Neural crest cell (in vitro differentiated cells): Measurements from ENCODE around the gene AKAP14. TPM values are rescaled to one million over a fixed set of nuclear protein-coding genes. Genes with fewer than 3 reads are reported as not detected.

Source experiments
- DNase-seq: peaks from one replicate; pipeline ENCODE4 v3.0.0; 2021; ENCODE audit warnings: low read depth, mixed read lengths, low spot score
- H3K27ac Mint-ChIP-seq: one replicate; pipeline ENCODE4 v1.8.0; 2021; ENCODE audit warnings: mild to moderate bottlenecking, mixed read lengths; ENCODE audit not compliant: unreplicated experiment
- H3K27me3 Mint-ChIP-seq: 2 replicates; pipeline ENCODE4 v1.8.0; 2021; ENCODE audit warnings: low read depth, mild to moderate bottlenecking, mixed read lengths
- H3K36me3 Mint-ChIP-seq: 2 replicates; pipeline ENCODE4 v1.8.0; 2021; ENCODE audit warnings: low read depth, mild to moderate bottlenecking, mixed read lengths
- H3K4me1 Mint-ChIP-seq: 2 replicates; pipeline ENCODE4 v1.8.0; 2021; ENCODE audit warnings: mixed read lengths
- H3K4me3 Mint-ChIP-seq: one replicate; pipeline ENCODE4 v1.8.0; 2021; ENCODE audit warnings: mild to moderate bottlenecking, mixed read lengths
- H3K9me3 Mint-ChIP-seq: 2 replicates; pipeline ENCODE4 v1.8.0; 2021; ENCODE audit warnings: mixed read lengths
- total RNA-seq: library from RNA; stranded (reverse); gene quantifications from 2 replicates; pipeline ENCODE4 v1.2.1, GENCODE V29; 2021
- TF ChIP-seq, protein P1 (sequence below): fragments of 200-600 bp; sonication (generic); conservative IDR thresholded peaks from 2 replicates; pipeline ENCODE4 v1.5.0; 2021; ENCODE audit warnings: antibody characterized with exemption, mild to moderate bottlenecking

Gene AKAP14
- total RNA-seq, 1 donor from 2014 or later: not detected

DNA sequence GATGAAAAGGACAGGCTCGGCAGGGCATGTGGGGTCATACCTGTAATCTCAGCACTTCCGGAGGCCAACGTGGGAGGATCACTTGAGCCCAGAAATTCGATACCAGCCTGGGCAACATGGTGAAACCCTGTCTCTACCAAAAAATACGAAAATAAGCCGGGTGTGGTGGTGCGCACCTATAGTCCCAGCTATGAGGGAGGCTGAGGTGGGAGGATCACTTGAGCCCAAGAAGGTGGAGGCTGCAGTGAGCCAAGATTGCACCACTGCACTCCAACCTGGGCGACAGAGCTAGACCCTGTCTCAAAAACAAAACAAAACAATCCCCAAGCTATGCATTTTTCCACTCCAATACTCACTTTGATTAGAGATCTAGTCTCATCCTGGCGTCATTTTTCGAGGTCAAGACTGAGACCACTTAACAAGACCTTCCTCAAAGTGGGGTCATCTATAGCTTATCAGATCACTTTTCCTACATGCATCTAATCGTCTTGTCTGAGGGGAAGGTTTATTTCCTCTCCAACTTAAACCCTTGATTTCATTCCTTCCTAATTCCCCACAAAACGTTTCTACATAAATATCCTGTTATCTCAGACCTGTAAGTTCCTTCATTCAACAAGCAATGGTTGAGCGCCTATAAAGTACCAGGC is 46.6 kb downstream of the AKAP14 start:
- Mint-ChIP-seq H3K4me1 (peaks cover 17% of the 10 kb centered on the region), H3K4me3 (peak overlapping the region; percentile 91), H3K9me3 (no peaks in the 10 kb centered on the region), H3K27me3 (peaks cover 2% of the 10 kb centered on the region), H3K36me3 (no peaks in the 10 kb centered on the region), H3K27ac (peak overlapping the region; percentile 79)
- no peak for DNase-seq
- TF ChIP-seq, protein P1, sequence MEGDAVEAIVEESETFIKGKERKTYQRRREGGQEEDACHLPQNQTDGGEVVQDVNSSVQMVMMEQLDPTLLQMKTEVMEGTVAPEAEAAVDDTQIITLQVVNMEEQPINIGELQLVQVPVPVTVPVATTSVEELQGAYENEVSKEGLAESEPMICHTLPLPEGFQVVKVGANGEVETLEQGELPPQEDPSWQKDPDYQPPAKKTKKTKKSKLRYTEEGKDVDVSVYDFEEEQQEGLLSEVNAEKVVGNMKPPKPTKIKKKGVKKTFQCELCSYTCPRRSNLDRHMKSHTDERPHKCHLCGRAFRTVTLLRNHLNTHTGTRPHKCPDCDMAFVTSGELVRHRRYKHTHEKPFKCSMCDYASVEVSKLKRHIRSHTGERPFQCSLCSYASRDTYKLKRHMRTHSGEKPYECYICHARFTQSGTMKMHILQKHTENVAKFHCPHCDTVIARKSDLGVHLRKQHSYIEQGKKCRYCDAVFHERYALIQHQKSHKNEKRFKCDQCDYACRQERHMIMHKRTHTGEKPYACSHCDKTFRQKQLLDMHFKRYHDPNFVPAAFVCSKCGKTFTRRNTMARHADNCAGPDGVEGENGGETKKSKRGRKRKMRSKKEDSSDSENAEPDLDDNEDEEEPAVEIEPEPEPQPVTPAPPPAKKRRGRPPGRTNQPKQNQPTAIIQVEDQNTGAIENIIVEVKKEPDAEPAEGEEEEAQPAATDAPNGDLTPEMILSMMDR: no peak

DNA sequence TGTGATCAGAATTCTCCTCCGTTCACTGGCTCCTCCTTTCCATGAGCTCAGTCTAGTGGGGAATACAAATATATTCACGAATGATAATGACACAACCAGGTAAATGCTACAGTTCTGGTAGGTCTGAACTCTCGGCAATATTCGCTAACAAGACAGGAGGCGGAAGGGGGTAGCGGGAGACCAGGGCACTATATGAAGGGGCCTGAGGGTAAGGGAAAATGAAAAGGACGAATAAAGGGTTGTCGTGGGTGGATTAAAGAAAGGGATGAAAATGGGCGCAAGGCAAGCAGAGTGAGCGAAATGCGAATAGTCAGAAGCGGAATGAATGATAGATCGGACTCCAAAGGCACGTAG is 47.1 kb downstream of the AKAP14 start:
- peak overlapping the region; percentile 91 for H3K4me3 Mint-ChIP-seq
- peak overlapping the region; percentile 79 for H3K27ac Mint-ChIP-seq
- H3K4me1 Mint-ChIP-seq: peaks cover 17% of the 10 kb centered on the region
- H3K36me3 Mint-ChIP-seq: no peaks in the 10 kb centered on the region
- no peak for DNase-seq
- TF ChIP-seq, protein P1: no peak
- H3K27me3 Mint-ChIP-seq: peaks cover 2% of the 10 kb centered on the region
- no peaks in the 10 kb centered on the region for H3K9me3 Mint-ChIP-seq

DNA sequence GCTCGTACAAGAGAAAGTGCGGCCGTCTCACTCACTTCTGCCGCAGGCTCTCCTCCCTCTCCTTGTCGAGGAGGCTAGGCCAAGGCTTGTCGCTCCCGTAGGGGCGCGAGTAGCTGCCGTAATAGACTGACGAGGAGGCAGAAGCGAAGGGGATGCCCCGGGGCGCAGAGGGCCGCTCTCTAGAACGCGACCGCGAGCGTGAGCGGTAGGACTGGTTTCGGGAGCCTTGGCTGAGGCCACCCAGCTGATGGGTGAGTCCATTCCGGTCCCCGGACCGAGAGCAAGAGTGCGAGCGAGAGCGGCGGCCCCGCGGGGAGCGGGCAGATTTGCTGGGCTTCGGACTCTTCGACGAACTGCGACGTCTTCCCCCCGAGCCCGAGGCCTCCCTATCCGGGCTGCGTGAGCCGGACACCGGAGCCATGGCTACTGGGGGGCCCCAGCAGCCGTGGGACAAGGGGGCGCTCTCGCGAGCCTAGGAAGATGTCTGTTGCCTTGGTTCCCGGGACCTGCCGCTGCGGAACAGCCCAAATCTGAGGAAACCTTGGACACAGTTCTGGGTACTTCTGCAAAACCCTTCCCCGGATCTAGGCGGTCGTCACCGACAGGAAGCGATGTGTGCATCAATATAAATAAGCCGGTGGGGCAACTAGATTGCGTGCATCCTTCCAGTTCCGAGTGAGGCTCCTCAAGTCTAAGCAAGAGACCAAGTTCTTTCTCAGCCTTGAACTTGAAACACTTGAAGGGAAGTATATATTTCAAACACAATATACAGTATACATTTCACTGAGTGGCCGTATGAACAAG is 47.7 kb downstream of the AKAP14 start, which contains the start of gene NKAP:
Gene NKAP (minus strand): TSS at position 567 of the 804 bp plus-strand sequence. CDS start 146 bp downstream, at position 421.
- Mint-ChIP-seq H3K4me3 (peak within 1 kb of the TSS; percentile 91), H3K27me3 (peaks cover 5% of the 10 kb centered on the region), H3K9me3 (no peaks in the 10 kb centered on the region), H3K36me3 (no peaks in the 10 kb centered on the region), H3K27ac (peak within 1 kb of the TSS; percentile 79), H3K4me1 (peaks cover 17% of the 10 kb centered on the region)
- TF ChIP-seq, protein P1: no peak
- peak; percentile 71 for DNase-seq

DNA sequence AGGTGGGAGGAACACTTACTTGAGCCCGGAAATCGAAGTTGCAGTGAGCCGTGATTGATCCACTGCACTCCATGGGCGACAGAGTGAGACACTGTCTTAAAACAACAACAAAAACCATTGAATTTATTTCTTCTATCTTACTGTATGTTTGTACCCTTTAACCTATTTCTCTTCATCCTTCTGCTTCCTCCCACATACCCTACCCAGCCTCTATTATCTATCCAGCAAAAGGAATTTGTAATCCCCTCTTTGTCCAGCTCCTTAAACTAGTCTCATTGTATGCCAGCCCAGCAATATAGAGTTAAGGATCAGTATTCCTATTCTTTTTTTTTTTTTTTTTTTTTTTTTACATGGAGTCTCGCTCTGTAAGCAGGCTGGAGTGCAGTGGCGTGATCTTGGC is 49.8 kb downstream of the AKAP14 start:
- no peak overlapping the region for H3K27ac Mint-ChIP-seq
- TF ChIP-seq, protein P1: no peak
- peaks cover 14% of the 10 kb centered on the region for H3K27me3 Mint-ChIP-seq
- H3K4me1 Mint-ChIP-seq: peaks cover 17% of the 10 kb centered on the region
- no peaks in the 10 kb centered on the region for H3K9me3 Mint-ChIP-seq
- DNase-seq: no peak
- H3K36me3 Mint-ChIP-seq: no peaks in the 10 kb centered on the region
- H3K4me3 Mint-ChIP-seq: peak overlapping the region; percentile 22

DNA sequence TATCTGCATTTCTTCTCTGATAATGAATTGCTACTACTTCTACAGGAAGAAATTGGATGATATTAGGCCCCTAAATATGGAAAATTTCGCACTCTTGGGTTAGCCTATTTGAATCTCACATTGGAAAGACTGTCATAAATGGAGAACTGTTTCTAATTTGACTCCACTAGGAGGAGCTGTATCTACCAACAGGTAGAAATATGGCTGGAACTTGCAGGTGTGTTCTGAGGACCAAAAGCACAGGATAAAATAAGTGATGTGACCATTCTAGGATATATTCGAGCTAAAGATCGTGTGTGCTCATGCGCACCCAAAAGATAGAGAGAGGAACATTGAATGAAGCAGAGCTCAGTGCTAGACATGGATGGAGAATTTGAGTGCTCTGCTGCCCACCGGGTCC is 52.7 kb downstream of the AKAP14 start:
- H3K9me3 Mint-ChIP-seq: no peaks in the 10 kb centered on the region
- no peak for DNase-seq
- peaks cover 6% of the 10 kb centered on the region for H3K4me1 Mint-ChIP-seq
- no peak overlapping the region for H3K27ac Mint-ChIP-seq
- no peak overlapping the region for H3K4me3 Mint-ChIP-seq
- no peaks in the 10 kb centered on the region for H3K36me3 Mint-ChIP-seq
- H3K27me3 Mint-ChIP-seq: peaks cover 35% of the 10 kb centered on the region
- TF ChIP-seq, protein P1: peak; percentile 38
